ENCODE results near the gene TOR2A. TPM values are rescaled to one million over a fixed set of nuclear protein-coding genes. Genes with fewer than 3 reads are reported as not detected.

The TOR2A gene
- total RNA-seq, 5 donors from 2014 or later (not counting 1 experiment from before 2014, with no cell fraction given) = 7.7 to 18.4 (median 15.5) TPM

GRCh38 chr9:127693697-127694096 lies 41.4 kb downstream of the TOR2A start:
- WGBS (ENCODE audit: insufficient coverage) = no CpG with 5 or more reads among the region's 4 CpGs
- Mint-ChIP-seq H3K27me3 (no peaks in the 10 kb centered on the region), H3K36me3 (peaks cover 13% of the 10 kb centered on the region), H3K4me1 (peaks cover 0 to 2% (median 0%) of the 10 kb centered on the region in 3 donors), H3K9me3 (no peaks in the 10 kb centered on the region), H3K27ac (no peak overlapping the region), H3K4me3 (no peak overlapping the region)
- Histone ChIP-seq H3K4me1 (ENCODE audit: control insufficient read depth in 1 of 2, extremely low read depth in 1 of 2, insufficient read depth in 2 of 2, low read length in 2 of 2) (no peaks in the 10 kb centered on the region), H3K4me3 (ENCODE audit: control insufficient read depth in 1 of 2, extremely low read depth in 1 of 2, low read length in 1 of 2) (no peak overlapping the region), H3K36me3 (ENCODE audit: control insufficient read depth in 2 of 2, extremely low read depth in 1 of 2, insufficient read depth in 1 of 2, low read length in 1 of 2) (peaks cover 0 to 3% of the 10 kb centered on the region in 2 donors), H3K9me3 (no peaks in the 10 kb centered on the region), H3K27ac (ENCODE audit: low read length) (no peak overlapping the region), H3K27me3 (replicated peaks in 1 of 2; ENCODE audit: control insufficient read depth in 2 of 2, extremely low read depth in 1 of 2, insufficient read depth in 2 of 2, low read length in 1 of 2) (no peaks in the 10 kb centered on the region)
- DNase-seq = no peak
- POLR2A ChIA-PET = no interaction called here
- ATAC-seq (replicated peaks in 1 of 4) = no peak
- CTCF ChIA-PET = no interaction called here

DNA sequence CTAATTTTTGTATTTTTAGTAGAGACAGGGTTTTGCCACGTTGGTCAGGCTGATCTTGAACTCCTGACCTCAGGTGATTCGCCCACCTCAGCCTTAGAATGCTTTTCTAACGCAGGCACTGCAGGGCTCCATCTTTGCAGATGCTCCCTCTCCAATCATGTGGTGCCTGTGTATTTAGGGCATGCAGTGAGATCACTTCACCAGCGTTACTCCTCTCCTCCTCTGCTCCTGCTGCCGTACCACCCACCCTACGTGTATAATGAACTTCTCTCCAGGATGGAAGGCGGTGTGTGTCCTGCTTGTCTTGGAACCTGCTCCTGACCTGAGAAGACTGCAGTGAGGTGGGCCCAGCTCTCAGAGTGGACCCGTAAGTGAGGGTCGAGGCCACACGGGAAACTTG lies 42.0 kb downstream of the TOR2A start:
- WGBS (ENCODE audit: insufficient coverage) = 90% methylated on average over 6 of the region's 10 CpGs
- Histone ChIP-seq H3K4me3 (ENCODE audit: control insufficient read depth in 1 of 2, extremely low read depth in 1 of 2, low read length in 1 of 2) (no peak overlapping the region), H3K27ac (ENCODE audit: low read length) (no peak overlapping the region), H3K9me3 (no peaks in the 10 kb centered on the region), H3K36me3 (ENCODE audit: control insufficient read depth in 2 of 2, extremely low read depth in 1 of 2, insufficient read depth in 1 of 2, low read length in 1 of 2) (peaks cover 0 to 3% of the 10 kb centered on the region in 2 donors), H3K4me1 (ENCODE audit: control insufficient read depth in 1 of 2, extremely low read depth in 1 of 2, insufficient read depth in 2 of 2, low read length in 2 of 2) (no peaks in the 10 kb centered on the region), H3K27me3 (replicated peaks in 1 of 2; ENCODE audit: control insufficient read depth in 2 of 2, extremely low read depth in 1 of 2, insufficient read depth in 2 of 2, low read length in 1 of 2) (no peaks in the 10 kb centered on the region)
- Mint-ChIP-seq H3K4me3 (no peak overlapping the region), H3K4me1 (peaks cover 0 to 2% (median 0%) of the 10 kb centered on the region in 3 donors), H3K27me3 (no peaks in the 10 kb centered on the region), H3K9me3 (no peaks in the 10 kb centered on the region), H3K36me3 (peaks cover 13% of the 10 kb centered on the region), H3K27ac (no peak overlapping the region)
- ChIA-PET POLR2A (no interaction called here), CTCF (interaction anchor here in 1 of 2 donors (0.6 kb wide), 1 partner anchor 52 kb away, joined by 3 read pairs; no protein-coding TSS in a partner anchor)
- DNase-seq (no peak), ATAC-seq (replicated peaks in 1 of 4) (no peak)

GRCh38 chr9:127692071-127692470 lies 43.0 kb downstream of the TOR2A start:
- Mint-ChIP-seq H3K27ac (peak overlapping the region in 1 of 2 donors; percentile 11), H3K27me3 (no peaks in the 10 kb centered on the region)
- POLR2A ChIA-PET = no interaction called here

GRCh38 chr9:127690735-127691134 lies 44.4 kb downstream of the TOR2A start:
- no peak overlapping the region for H3K27ac ChIP-seq (ENCODE audit: low read length)
- ATAC-seq (replicated peaks in 1 of 4) (no peak), DNase-seq (no peak)
- Mint-ChIP-seq H3K27ac (no peak overlapping the region), H3K27me3 (no peaks in the 10 kb centered on the region), H3K4me3 (no peak overlapping the region), H3K4me1 (no peaks in the 10 kb centered on the region), H3K9me3 (no peaks in the 10 kb centered on the region), H3K36me3 (peaks cover 13% of the 10 kb centered on the region)
- H3K4me1 ChIP-seq (ENCODE audit: control insufficient read depth in 1 of 2, extremely low read depth in 1 of 2, insufficient read depth in 2 of 2, low read length in 2 of 2) = no peaks in the 10 kb centered on the region
- H3K4me3 ChIP-seq (ENCODE audit: control insufficient read depth in 1 of 2, extremely low read depth in 1 of 2, low read length in 1 of 2) = no peak overlapping the region
- no peaks in the 10 kb centered on the region for H3K9me3 ChIP-seq
- CTCF ChIA-PET = no interaction called here
- peaks cover 0 to 3% of the 10 kb centered on the region in 2 donors for H3K36me3 ChIP-seq (ENCODE audit: control insufficient read depth in 2 of 2, extremely low read depth in 1 of 2, insufficient read depth in 1 of 2, low read length in 1 of 2)
- POLR2A ChIA-PET = interaction anchor here in 1 of 2 donors (0.7 kb wide), 1 partner anchor 88 kb away, joined by 3 read pairs; no protein-coding TSS in a partner anchor
- H3K27me3 ChIP-seq (replicated peaks in 1 of 2; ENCODE audit: control insufficient read depth in 2 of 2, extremely low read depth in 1 of 2, insufficient read depth in 2 of 2, low read length in 1 of 2) = no peaks in the 10 kb centered on the region
- 100% methylated on average over 1 of the region's 10 CpGs for WGBS (ENCODE audit: insufficient coverage)

More at GRCh38 chr9:127692071-127692470, 43.0 kb downstream of the TOR2A start:
- H3K4me3 ChIP-seq (ENCODE audit: control insufficient read depth in 1 of 2, extremely low read depth in 1 of 2, low read length in 1 of 2) = no peak overlapping the region
- no peaks in the 10 kb centered on the region for H3K9me3 ChIP-seq
- WGBS (ENCODE audit: insufficient coverage) = 89% methylated on average over 5 of the region's 20 CpGs
- DNase-seq = no peak
- H3K36me3 Mint-ChIP-seq = peaks cover 13% of the 10 kb centered on the region
- no peak overlapping the region for H3K27ac ChIP-seq (ENCODE audit: low read length)
- H3K27me3 ChIP-seq (replicated peaks in 1 of 2; ENCODE audit: control insufficient read depth in 2 of 2, extremely low read depth in 1 of 2, insufficient read depth in 2 of 2, low read length in 1 of 2) = no peaks in the 10 kb centered on the region
- H3K4me1 ChIP-seq (ENCODE audit: control insufficient read depth in 1 of 2, extremely low read depth in 1 of 2, insufficient read depth in 2 of 2, low read length in 2 of 2) = no peaks in the 10 kb centered on the region
- H3K9me3 Mint-ChIP-seq = no peaks in the 10 kb centered on the region
- CTCF ChIA-PET = no interaction called here
- H3K4me3 Mint-ChIP-seq = no peak overlapping the region
- H3K36me3 ChIP-seq (ENCODE audit: control insufficient read depth in 2 of 2, extremely low read depth in 1 of 2, insufficient read depth in 1 of 2, low read length in 1 of 2) = peaks cover 0 to 3% of the 10 kb centered on the region in 2 donors
- no peaks in the 10 kb centered on the region for H3K4me1 Mint-ChIP-seq
- ATAC-seq (replicated peaks in 1 of 4) = no peak

DNA sequence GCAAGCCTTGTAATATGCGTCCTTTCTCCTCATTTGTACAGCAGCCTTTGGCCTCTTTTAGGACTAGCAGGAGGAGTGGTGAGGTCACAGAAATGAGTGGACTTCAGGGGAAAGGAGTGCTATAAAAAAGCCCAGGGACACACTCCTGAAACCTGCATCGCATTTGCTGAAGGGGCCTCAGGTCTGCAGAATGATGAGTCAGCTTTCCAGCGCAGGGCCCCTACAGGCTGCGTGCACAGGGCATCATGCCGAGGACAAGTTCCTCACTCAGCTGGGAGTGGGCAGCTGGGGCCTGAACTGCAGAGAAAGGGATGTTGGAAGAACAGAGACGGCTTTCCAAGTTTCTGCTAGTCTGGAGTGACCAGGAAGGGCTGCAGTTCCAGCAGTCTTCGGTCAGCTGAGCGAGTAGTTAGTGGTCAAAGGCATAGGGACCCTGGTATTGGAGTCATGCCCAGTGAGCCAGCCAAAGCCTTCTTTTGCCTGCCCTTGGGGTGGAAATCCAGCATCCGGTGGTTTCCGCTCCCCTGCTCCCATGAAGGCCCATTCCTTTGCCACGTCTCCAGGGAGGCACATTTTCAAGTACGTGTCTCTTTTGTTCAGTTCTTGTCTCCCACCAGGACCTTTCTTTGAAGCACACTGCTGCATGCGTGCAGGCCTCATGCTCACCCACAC lies 45.6 kb downstream of the TOR2A start:
- Mint-ChIP-seq H3K4me3 (no peak overlapping the region), H3K36me3 (peaks cover 13% of the 10 kb centered on the region), H3K27me3 (no peaks in the 10 kb centered on the region), H3K9me3 (no peaks in the 10 kb centered on the region), H3K4me1 (no peaks in the 10 kb centered on the region), H3K27ac (no peak overlapping the region)
- no peak for ATAC-seq (replicated peaks in 1 of 4)
- no peaks in the 10 kb centered on the region for H3K9me3 ChIP-seq
- H3K36me3 ChIP-seq (ENCODE audit: control insufficient read depth in 2 of 2, extremely low read depth in 1 of 2, insufficient read depth in 1 of 2, low read length in 1 of 2) = peaks cover 0 to 3% of the 10 kb centered on the region in 2 donors
- no peak overlapping the region for H3K27ac ChIP-seq (ENCODE audit: low read length)
- no peak overlapping the region for H3K4me3 ChIP-seq (ENCODE audit: control insufficient read depth in 1 of 2, extremely low read depth in 1 of 2, low read length in 1 of 2)
- 90% methylated on average over 13 of the region's 13 CpGs for WGBS (ENCODE audit: insufficient coverage)
- CTCF ChIA-PET = interaction anchor here in 1 of 2 donors (0.6 kb wide), 1 partner anchor 149 kb away, joined by 3 read pairs; no protein-coding TSS in a partner anchor
- no peaks in the 10 kb centered on the region for H3K27me3 ChIP-seq (replicated peaks in 1 of 2; ENCODE audit: control insufficient read depth in 2 of 2, extremely low read depth in 1 of 2, insufficient read depth in 2 of 2, low read length in 1 of 2)
- no peaks in the 10 kb centered on the region for H3K4me1 ChIP-seq (ENCODE audit: control insufficient read depth in 1 of 2, extremely low read depth in 1 of 2, insufficient read depth in 2 of 2, low read length in 2 of 2)
- DNase-seq = no peak
- POLR2A ChIA-PET = no interaction called here

- no peak overlapping the region for H3K4me3 Mint-ChIP-seq
- DNase-seq (no peak), ATAC-seq (replicated peaks in 1 of 4) (no peak)
- H3K36me3 Mint-ChIP-seq = peaks cover 4% of the 10 kb centered on the region
- no peaks in the 10 kb centered on the region for H3K4me1 Mint-ChIP-seq
- Histone ChIP-seq H3K9me3 (no peaks in the 10 kb centered on the region), H3K36me3 (ENCODE audit: control insufficient read depth in 2 of 2, extremely low read depth in 1 of 2, insufficient read depth in 1 of 2, low read length in 1 of 2) (no peaks in the 10 kb centered on the region), H3K27me3 (replicated peaks in 1 of 2; ENCODE audit: control insufficient read depth in 2 of 2, extremely low read depth in 1 of 2, insufficient read depth in 2 of 2, low read length in 1 of 2) (no peaks in the 10 kb centered on the region), H3K4me3 (ENCODE audit: control insufficient read depth in 1 of 2, extremely low read depth in 1 of 2, low read length in 1 of 2) (no peak overlapping the region), H3K4me1 (ENCODE audit: control insufficient read depth in 1 of 2, extremely low read depth in 1 of 2, insufficient read depth in 2 of 2, low read length in 2 of 2) (no peaks in the 10 kb centered on the region), H3K27ac (ENCODE audit: low read length) (no peak overlapping the region)
- ChIA-PET CTCF (no interaction called here), POLR2A (interaction anchor here in 1 of 2 donors (0.5 to 0.6 kb wide), 2 partner anchors 361 to 401 kb away, joined by 3 to 5 read pairs; no protein-coding TSS in a partner anchor)
- no peaks in the 10 kb centered on the region for H3K9me3 Mint-ChIP-seq
- no peak overlapping the region for H3K27ac Mint-ChIP-seq
- H3K27me3 Mint-ChIP-seq = no peaks in the 10 kb centered on the region
- WGBS (ENCODE audit: insufficient coverage) = 88% methylated on average over 3 of the region's 6 CpGs
Observed at GRCh38 chr9:127686461-127687393, 48.4 kb downstream of the TOR2A start.
